Endothelial cell of umbilical vein (primary cell): Measurements from ENCODE around the gene LPCAT3. TPM values are rescaled to one million over a fixed set of nuclear protein-coding genes. Genes with fewer than 3 reads are reported as not detected.

Experiments
- BruUV-seq: library from RNA; stranded (reverse); fragments of 400-500 nt; replicated peaks from 2 replicates; lab custom pipeline; 2021; lab: Mats Ljungman, UMichigan
- CTCF ChIA-PET: fragments of 300-600, 350-600 bp; sonication (Branson Sonifier 250); formaldehyde crosslinking; loops from one replicate; lab custom pipeline; 2021; ENCODE audit warnings: antibody characterized with exemption, inconsistent platforms; lab: Charles Lee
- POLR2A ChIA-PET: fragments of 300-600, 350-600 bp; sonication (Branson Sonifier 250); formaldehyde crosslinking; loops from one replicate; lab custom pipeline; 2021; ENCODE audit warnings: antibody characterized with exemption, inconsistent platforms; lab: Charles Lee
- DNase-seq: peaks from one replicate; pipeline ENCODE4 v3.0.0-alpha.2; 2011; ENCODE audit warnings: low read depth, low spot score
- FAIRE-seq: peaks from 2 replicates; lab custom pipeline; 2011; peaks lifted over from hg19 to GRCh38; lab: Jason Lieb, UNC
- H2AFZ ChIP-seq: 2 replicates; pipeline ENCODE4 v1.6.0; 2012; ENCODE audit warnings: low read depth, low read length, control low read depth, inconsistent platforms
- H3K27ac ChIP-seq: 2 replicates; pipeline ENCODE4 v1.5.1; 2011; ENCODE audit warnings: low read depth, mild to moderate bottlenecking, control low read depth, low read length, moderate library complexity; ENCODE audit not compliant: insufficient read depth
- H3K27me3 ChIP-seq, 2 experiments: 2 replicates each; pipeline versions ENCODE4 v1.6.0 to v1.6.1; 2011; ENCODE audit warnings: low read length in 2 of 2, mixed read lengths in 1 of 2; ENCODE audit not compliant: control insufficient read depth in 2 of 2, insufficient read depth in 2 of 2
- H3K36me3 ChIP-seq, 2 experiments: 2 replicates in 1 of 2; 3 replicates in 1 of 2; pipeline ENCODE4 v1.5.1; 2011; ENCODE audit warnings: low read length in 2 of 2, mild to moderate bottlenecking in 1 of 2, moderate library complexity in 1 of 2; ENCODE audit not compliant: control insufficient read depth in 2 of 2, insufficient read depth in 2 of 2; ENCODE audit errors: extremely low read depth in 1 of 2
- H3K4me1 ChIP-seq: 3 replicates; pipeline ENCODE4 v1.5.1; 2011; ENCODE audit warnings: mild to moderate bottlenecking, low read length; ENCODE audit not compliant: control insufficient read depth, insufficient read depth; ENCODE audit errors: extremely low read depth
- H3K4me2 ChIP-seq: 2 replicates; pipeline ENCODE4 v1.6.1; 2011; ENCODE audit warnings: low read length, control low read depth, mixed read lengths; ENCODE audit not compliant: insufficient read depth
- H3K4me3 ChIP-seq, 3 experiments: fragments of 200-600 bp in 1 of 3; sonication (generic), shearing (Covaris generic) in 1 of 3; replicated peaks in 1 of 3; 2 replicates each; pipeline ENCODE4 v1.5.1; 2011 to 2016; ENCODE audit warnings: control low read depth in 3 of 3, low read length in 3 of 3, mild to moderate bottlenecking in 2 of 3, inconsistent platforms in 1 of 3, low read depth in 1 of 3, moderate library complexity in 1 of 3; ENCODE audit not compliant: insufficient read depth in 1 of 3
- H3K79me2 ChIP-seq: 2 replicates; pipeline ENCODE4 v1.6.0; 2012; ENCODE audit warnings: low read length, inconsistent platforms; ENCODE audit not compliant: control insufficient read depth, insufficient read depth
- H3K9ac ChIP-seq: replicated peaks from 2 replicates; pipeline ENCODE3; 2011; ENCODE audit warnings: low read length, control low read depth; ENCODE audit not compliant: insufficient read depth; ENCODE audit errors: extremely low read depth
- H3K9me1 ChIP-seq: replicated peaks from 3 replicates; pipeline ENCODE4 v1.6.0; 2011; ENCODE audit warnings: mild to moderate bottlenecking, low read length; ENCODE audit not compliant: control insufficient read depth, insufficient read depth; ENCODE audit errors: extremely low read depth
- H3K9me3 ChIP-seq: replicated peaks from 2 replicates; pipeline ENCODE4 v1.5.1; 2012; ENCODE audit warnings: low read length, inconsistent platforms; ENCODE audit not compliant: control insufficient read depth, insufficient read depth
- H4K20me1 ChIP-seq: replicated peaks from 2 replicates; pipeline ENCODE3; 2011; ENCODE audit warnings: mild to moderate bottlenecking, low read length; ENCODE audit not compliant: control insufficient read depth, insufficient read depth; ENCODE audit errors: extremely low read depth
- FOS ChIP-seq: IDR thresholded peaks from 2 replicates; pipeline ENCODE4 v1.6.1; 2011; ENCODE audit warnings: mild to moderate bottlenecking, low read length, moderate library complexity, borderline replicate concordance; ENCODE audit not compliant: insufficient read depth
- POLR2A ChIP-seq: IDR thresholded peaks from 2 replicates; pipeline ENCODE4 v1.6.1; 2012; ENCODE audit warnings: low read depth, mild to moderate bottlenecking, control low read depth, low read length
- POLR2AphosphoS5 ChIP-seq: IDR thresholded peaks from 2 replicates; pipeline ENCODE4 v1.6.1; 2012; ENCODE audit warnings: low read depth, mild to moderate bottlenecking, control low read depth, low read length, moderate library complexity; ENCODE audit not compliant: insufficient read depth
- dilution Hi-C: fragments of 300-500 bp; cut with MboI; formaldehyde crosslinking; loops from one replicate; pipeline ENCODE4 v1.15.0; 2019; ENCODE audit warnings: low sequenced_read_pairs; ENCODE audit not compliant: extremely low pct_ligation_motif_present
- intact Hi-C: fragments of 100-400 bp; cut with micrococcal nuclease; formaldehyde crosslinking; loops from one replicate; pipeline ENCODE4 v1.10.0; 2022
- polyA plus RNA-seq, 4 experiments: library from polyadenylated mRNA; depleted of rRNA in 3 of 4; stranded (reverse) in 3 of 4; unstranded in 1 of 4; fragments of >200 nt; gene quantifications; 2 replicates each; pipeline versions ENCODE4 v1.2.1 to v1.2.3, GENCODE V29; 2011 to 2012; ENCODE audit warnings: missing spikeins in 1 of 4
- total RNA-seq: library from RNA; stranded (reverse); gene quantifications from 2 replicates; pipeline ENCODE4 v1.2.3, GENCODE V29; 2021
- TF ChIP-seq, protein P1 (sequence below), 2 donors: IDR thresholded peaks; 1 replicate in 1 of 2; 2 replicates in 1 of 2; pipeline ENCODE4 v1.5.1; 2011; ENCODE audit warnings: low read length in 2 of 2, mild to moderate bottlenecking in 2 of 2, moderate library complexity in 2 of 2, control low read depth in 1 of 2, inconsistent platforms in 1 of 2, low read depth in 1 of 2; ENCODE audit not compliant: insufficient read depth in 1 of 2; ENCODE audit errors: extremely low read depth in 1 of 2

The LPCAT3 gene
- total and polyA plus RNA-seq, 2 donors (not counting 3 experiments of a cell fraction or from before 2014, with no cell fraction given) = 29.5 to 36.0 TPM

DNA sequence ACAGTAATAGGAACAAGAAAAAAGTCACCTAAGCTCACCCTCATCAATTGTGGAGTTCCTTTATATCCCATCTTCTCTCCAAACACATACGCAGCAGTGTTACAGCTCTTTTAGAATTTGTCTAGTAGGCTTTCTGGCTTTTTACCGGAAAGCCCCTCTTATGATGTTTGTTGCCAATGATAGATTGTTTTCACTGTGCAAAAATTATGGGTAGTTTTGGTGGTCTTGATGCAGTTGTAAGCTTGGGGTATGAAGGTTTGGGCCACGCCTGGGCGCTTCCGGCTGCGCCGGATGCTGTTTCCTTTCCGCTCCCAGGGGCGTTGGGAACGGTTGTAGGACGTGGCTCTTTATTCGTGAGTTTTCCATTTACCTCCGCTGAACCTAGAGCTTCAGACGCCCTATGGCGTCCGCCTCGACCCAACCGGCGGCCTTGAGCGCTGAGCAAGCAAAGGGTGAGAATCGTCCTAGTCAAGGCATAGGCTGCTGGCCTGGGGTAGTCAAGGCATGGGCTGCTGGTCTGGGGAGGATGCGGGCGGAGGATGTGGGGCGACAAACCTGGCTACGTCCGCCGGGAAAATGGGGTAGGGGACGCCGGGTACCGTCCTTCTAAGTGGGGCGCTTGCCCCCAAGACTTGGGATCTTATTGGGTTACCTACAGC, 74.4 kb downstream of the LPCAT3 start, which contains the start of the genes C12orf57 and RNU7-1:
C12orf57 (plus strand) TSS at position 301 of the 659 bp plus-strand sequence; CDS start at position 401, 100 bp downstream.
RNU7-1 (plus strand) TSS at position 95 of the 659 bp plus-strand sequence.
- intact Hi-C loops = loop anchor here (1.0 to 2.0 kb wide), 11 partner anchors 20 to 694 kb away; partner anchors contain the start of genes C1R, C1RL, EMG1 and LPCAT3

More for the DNA sequence above, 74.4 kb downstream of the LPCAT3 start, which contains the start of the genes C12orf57 and RNU7-1:
- TSS peak; percentile 94 for BruUV-seq
- DNase-seq = peak; percentile 93
- Histone ChIP-seq H3K27ac (peak within 1 kb of the TSS; percentile 57), H3K27me3 (no peaks in the 10 kb centered on the region), H3K79me2 (no peaks in the 10 kb centered on the region), H3K4me3 (peak within 1 kb of the TSS; percentile 20 to 51 (median 51)), H3K4me1 (peaks cover 15% of the 10 kb centered on the region), H4K20me1 (no peaks in the 10 kb centered on the region), H3K9me3 (no peaks in the 10 kb centered on the region), H2AFZ (no peak within 1 kb of the TSS), H3K36me3 (peaks cover 0 to 15% of the 10 kb centered on the region in 2 experiments), H3K9me1 (no peaks in the 10 kb centered on the region), H3K4me2 (peak within 1 kb of the TSS; percentile 73), H3K9ac (peak within 1 kb of the TSS; percentile 74)
- TF ChIP-seq, protein P1, sequence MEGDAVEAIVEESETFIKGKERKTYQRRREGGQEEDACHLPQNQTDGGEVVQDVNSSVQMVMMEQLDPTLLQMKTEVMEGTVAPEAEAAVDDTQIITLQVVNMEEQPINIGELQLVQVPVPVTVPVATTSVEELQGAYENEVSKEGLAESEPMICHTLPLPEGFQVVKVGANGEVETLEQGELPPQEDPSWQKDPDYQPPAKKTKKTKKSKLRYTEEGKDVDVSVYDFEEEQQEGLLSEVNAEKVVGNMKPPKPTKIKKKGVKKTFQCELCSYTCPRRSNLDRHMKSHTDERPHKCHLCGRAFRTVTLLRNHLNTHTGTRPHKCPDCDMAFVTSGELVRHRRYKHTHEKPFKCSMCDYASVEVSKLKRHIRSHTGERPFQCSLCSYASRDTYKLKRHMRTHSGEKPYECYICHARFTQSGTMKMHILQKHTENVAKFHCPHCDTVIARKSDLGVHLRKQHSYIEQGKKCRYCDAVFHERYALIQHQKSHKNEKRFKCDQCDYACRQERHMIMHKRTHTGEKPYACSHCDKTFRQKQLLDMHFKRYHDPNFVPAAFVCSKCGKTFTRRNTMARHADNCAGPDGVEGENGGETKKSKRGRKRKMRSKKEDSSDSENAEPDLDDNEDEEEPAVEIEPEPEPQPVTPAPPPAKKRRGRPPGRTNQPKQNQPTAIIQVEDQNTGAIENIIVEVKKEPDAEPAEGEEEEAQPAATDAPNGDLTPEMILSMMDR (IDR thresholded peaks at IDR 0.05; ENCODE audit: extremely low read depth in 1 of 2, insufficient read depth in 1 of 2, low read depth in 1 of 2, low read length in 2 of 2) = no peak
- TF ChIP-seq POLR2A (peak; percentile 100), FOS (no peak), POLR2AphosphoS5 (peak; percentile 100)
- CTCF ChIA-PET = interaction anchor here (1.0 to 6.0 kb wide), 22 partner anchors 9 to 694 kb away, joined by 3 to 124 read pairs (median 6); partner anchors contain the start of genes ATN1, C1R, C1RL and C1S
- no peak for FAIRE-seq
- dilution Hi-C loops = no loop called here
- POLR2A ChIA-PET = interaction anchor here (0.6 to 2.5 kb wide), 20 partner anchors 10 to 994 kb away, joined by 3 to 24 read pairs (median 5); partner anchors contain the start of genes ATN1, C1RL, LPCAT3 and PTMS
